RWPE1 (cell line): ENCODE data around the gene WDR86.

Experiments used
- CTCF ChIA-PET: fragments of 350-600 bp; sonication (Branson Sonifier 250); formaldehyde crosslinking; extraction: SDS; loops from one replicate; lab custom pipeline; 2021; lab: Yijun Ruan, JAX
- POLR2A ChIA-PET: fragments of 400-600 bp; formaldehyde crosslinking; extraction: SDS; loops from one replicate; lab custom pipeline; 2020; ENCODE audit warnings: antibody characterized with exemption; ENCODE audit not compliant: low non-redundant PET; lab: Yijun Ruan, JAX
- DNase-seq: peaks from one replicate; pipeline ENCODE4 v3.0.0; 2012; ENCODE audit warnings: low spot score
- H3K27ac ChIP-seq: fragments of 450-650 bp; 2 replicates; pipeline ENCODE4 v1.5.1; 2017
- CTCF ChIP-seq: fragments of 450-650 bp; conservative IDR thresholded peaks from 2 replicates; pipeline ENCODE4 v1.5.1; 2017; ENCODE audit warnings: low read depth, mild to moderate bottlenecking

Gene WDR86

DNA sequence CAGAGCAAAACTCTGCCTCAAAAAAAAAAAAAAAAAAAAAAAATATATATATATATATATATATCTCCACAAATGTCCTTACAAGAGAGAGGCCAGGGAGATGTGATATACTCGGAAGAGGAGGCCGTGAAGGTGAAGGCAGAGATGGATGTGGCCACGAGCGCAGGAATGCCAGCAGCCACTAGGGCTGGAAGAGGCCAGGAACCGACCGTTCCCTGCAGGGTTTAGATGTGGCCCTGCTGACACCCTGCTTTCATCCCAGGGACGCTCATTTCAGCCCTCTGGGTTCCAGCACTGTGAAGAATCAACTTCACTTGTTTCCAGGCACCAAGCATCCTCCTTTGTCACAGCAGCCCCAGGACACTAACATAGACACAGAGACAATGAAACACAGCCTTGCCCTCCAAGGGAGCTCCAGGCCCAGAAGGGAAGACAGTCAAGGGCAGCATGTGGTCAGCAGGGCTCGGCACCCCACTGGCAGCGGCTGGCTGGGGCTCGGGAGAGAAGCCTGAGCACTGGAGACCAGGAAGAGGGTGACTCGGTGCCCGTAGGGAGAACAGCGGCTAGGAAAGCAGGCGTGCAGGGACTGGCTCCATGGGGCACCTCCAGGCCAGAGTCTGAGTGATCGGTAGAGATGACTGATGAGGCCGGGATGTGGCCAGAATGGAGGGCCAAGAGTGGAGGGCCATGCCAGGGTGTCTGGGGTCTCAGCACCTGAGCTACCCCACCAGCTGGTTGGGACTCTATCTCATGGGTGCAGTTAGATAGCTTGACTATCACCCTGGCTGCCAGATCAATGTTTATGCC, 7.6 kb downstream of the WDR86 start:
- no peak overlapping the region for H3K27ac ChIP-seq
- CTCF ChIA-PET, result interaction anchor here (0.5 kb wide), 1 partner anchor 596 kb away, joined by 3 read pairs; no protein-coding TSS in a partner anchor
- DNase-seq, result no peak
- no peak for TF ChIP-seq CTCF
- POLR2A ChIA-PET, result no interaction called here

DNA sequence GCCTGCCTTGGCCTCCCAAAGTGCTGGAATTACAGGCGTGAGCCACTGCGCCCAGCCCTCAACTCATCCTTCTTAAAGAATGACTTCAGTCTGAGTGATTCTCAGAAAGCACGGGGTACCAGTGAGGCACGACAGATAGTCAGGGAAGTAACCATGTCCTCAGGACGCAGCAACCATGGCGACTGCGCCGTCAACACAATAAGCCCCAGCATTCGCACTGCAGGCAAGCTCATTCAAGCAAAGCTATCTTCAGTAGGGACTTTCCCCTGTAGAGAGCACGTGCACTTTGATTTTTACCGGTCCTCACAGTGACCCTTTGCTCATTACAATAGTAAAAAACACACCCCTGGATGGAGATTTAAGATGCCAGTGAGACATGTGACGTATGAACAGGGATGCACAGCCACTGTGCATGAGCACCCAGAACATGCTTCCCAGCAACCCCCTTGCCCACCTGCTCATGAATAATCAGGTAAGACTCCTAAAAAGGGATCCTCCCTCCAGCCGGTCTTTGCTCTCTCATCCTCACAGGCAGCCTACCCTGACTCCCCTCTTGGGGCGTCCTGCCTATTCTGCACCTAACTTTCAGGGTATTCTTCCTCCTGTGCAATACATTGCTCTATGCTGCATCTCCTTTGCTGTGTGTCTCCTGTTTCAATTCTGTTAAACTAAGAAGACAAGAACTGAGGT, 9.1 kb downstream of the WDR86 start:
- no peak for TF ChIP-seq CTCF
- POLR2A ChIA-PET, result no interaction called here
- H3K27ac ChIP-seq, result no peak overlapping the region
- CTCF ChIA-PET, result no interaction called here
- no peak for DNase-seq

GRCh38 chr7:151399906-151400305, 9.9 kb downstream of the WDR86 start:
- DNase-seq, result no peak
- no peak overlapping the region for H3K27ac ChIP-seq
- POLR2A ChIA-PET, result no interaction called here
- CTCF ChIA-PET, result no interaction called here
- TF ChIP-seq CTCF, result no peak

GRCh38 chr7:151399305-151399601, 10.6 kb downstream of the WDR86 start:
- CTCF ChIA-PET, result no interaction called here
- no peak for TF ChIP-seq CTCF
- POLR2A ChIA-PET, result no interaction called here

GRCh38 chr7:151398446-151399304, 11.2 kb downstream of the WDR86 start:
- ChIA-PET POLR2A (no interaction called here), CTCF (no interaction called here)
- no peak overlapping the region for H3K27ac ChIP-seq
- no peak for TF ChIP-seq CTCF
- no peak for DNase-seq

More at GRCh38 chr7:151399305-151399601, 10.6 kb downstream of the WDR86 start:
- no peak for DNase-seq
- H3K27ac ChIP-seq, result no peak overlapping the region

DNA sequence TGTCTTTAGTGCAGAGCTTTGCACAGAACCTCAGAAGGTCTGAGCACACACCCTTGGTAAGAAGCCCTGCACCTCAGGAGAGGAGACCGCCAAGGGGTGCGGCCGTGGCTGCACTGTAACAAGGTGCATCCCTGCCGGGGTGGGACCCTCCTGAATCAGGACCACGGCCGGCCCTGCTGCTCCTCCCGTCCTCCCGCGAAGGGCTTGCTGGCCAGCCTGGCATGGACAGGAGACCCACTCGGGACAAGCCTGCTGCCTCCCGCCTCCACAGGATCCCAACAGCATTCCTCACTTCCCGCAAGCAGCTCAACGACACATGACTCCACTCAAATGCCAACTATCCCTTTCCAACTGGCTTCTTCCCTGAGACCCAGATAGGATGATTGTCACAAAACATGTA, 12.8 kb downstream of the WDR86 start:
- POLR2A ChIA-PET, result no interaction called here
- no peak overlapping the region for H3K27ac ChIP-seq
- TF ChIP-seq CTCF, result no peak
- DNase-seq, result no peak
- CTCF ChIA-PET, result interaction anchor here (0.7 kb wide), 1 partner anchor 354 kb away, joined by 4 read pairs; no protein-coding TSS in a partner anchor
